Liver (tissue), 9 donors: ENCODE data around the gene BUB3. TPM values are rescaled to one million over a fixed set of nuclear protein-coding genes. Genes with fewer than 3 reads are reported as not detected.

Experiments
- DNase-seq: peaks from one replicate; pipeline ENCODE4 v3.0.0-alpha.2; 2017; ENCODE audit warnings: low spot score
- H3K27ac ChIP-seq, 2 donors: one replicate each; pipeline ENCODE4 v1.7.0; 2013; ENCODE audit warnings: inconsistent platforms in 2 of 2, low read length in 2 of 2, control low read depth in 1 of 2, low read depth in 1 of 2, mild to moderate bottlenecking in 1 of 2
- H3K27me3 ChIP-seq, 4 donors: one replicate each; pipeline versions ENCODE4 v1.6.1 to v1.7.0; 2013; ENCODE audit warnings: low read length in 3 of 4, inconsistent platforms in 1 of 4, mild to moderate bottlenecking in 1 of 4, moderate library complexity in 1 of 4; ENCODE audit not compliant: control insufficient read depth in 4 of 4, insufficient read depth in 4 of 4
- H3K36me3 ChIP-seq, 4 donors: one replicate each; pipeline versions ENCODE4 v1.6.1 to v1.7.0; 2013; ENCODE audit warnings: low read length in 3 of 4, mild to moderate bottlenecking in 3 of 4, low read depth in 1 of 4, moderate library complexity in 1 of 4; ENCODE audit not compliant: control insufficient read depth in 4 of 4, insufficient read depth in 3 of 4
- H3K4me1 ChIP-seq, 4 donors: one replicate each; pipeline versions ENCODE4 v1.6.1 to v1.7.0; 2013; ENCODE audit warnings: low read length in 3 of 4, mild to moderate bottlenecking in 3 of 4, moderate library complexity in 1 of 4; ENCODE audit not compliant: control insufficient read depth in 4 of 4, insufficient read depth in 4 of 4
- H3K4me3 ChIP-seq, 3 donors: one replicate each; pipeline versions ENCODE4 v1.6.1 to v1.7.0; 2013; ENCODE audit warnings: low read length in 3 of 3, control low read depth in 1 of 3, low read depth in 1 of 3, mild to moderate bottlenecking in 1 of 3
- H3K9ac ChIP-seq, 2 donors: one replicate each; pipeline ENCODE4 v1.7.0; 2013; ENCODE audit warnings: low read length in 2 of 2, mild to moderate bottlenecking in 2 of 2, moderate library complexity in 2 of 2, control low read depth in 1 of 2, low read depth in 1 of 2
- H3K9me3 ChIP-seq, 4 donors: one replicate each; pipeline versions ENCODE4 v1.6.1 to v1.7.0; 2013; ENCODE audit warnings: low read length in 3 of 4; ENCODE audit not compliant: control insufficient read depth in 4 of 4
- CTCF ChIP-seq: fragments of 150-350 bp; IDR thresholded peaks from 2 replicates; pipeline ENCODE4 v1.5.1; 2017; ENCODE audit warnings: improper control_type of control experiment, low read depth, low read length; ENCODE audit not compliant: missing input control
- FOXA1 ChIP-seq: IDR thresholded peaks from 2 replicates; pipeline ENCODE4 v1.6.1; 2016; ENCODE audit warnings: antibody characterized with exemption
- HNF4A ChIP-seq, 2 donors: conservative IDR thresholded peaks; 2 replicates each; pipeline ENCODE4 v1.6.1; 2016; ENCODE audit warnings: antibody characterized with exemption in 2 of 2, mild to moderate bottlenecking in 2 of 2
- HNF4G ChIP-seq: IDR thresholded peaks from 2 replicates; pipeline ENCODE4 v1.6.1; 2016; ENCODE audit warnings: antibody characterized with exemption
- JUND ChIP-seq, 2 donors: IDR thresholded peaks; 2 replicates each; pipeline ENCODE4 v1.6.1; 2016; ENCODE audit warnings: antibody characterized with exemption in 2 of 2
- RXRA ChIP-seq, 2 donors: IDR thresholded peaks; 2 replicates each; pipeline ENCODE4 v1.6.1; 2017 to 2018; ENCODE audit warnings: antibody characterized with exemption in 2 of 2, mild to moderate bottlenecking in 1 of 2
- SP1 ChIP-seq: IDR thresholded peaks from 2 replicates; pipeline ENCODE4 v1.6.1; 2018; ENCODE audit warnings: antibody characterized with exemption, mild to moderate bottlenecking
- YY1 ChIP-seq: IDR thresholded peaks from 2 replicates; pipeline ENCODE4 v1.6.1; 2016; ENCODE audit warnings: antibody characterized with exemption, mild to moderate bottlenecking
- WGBS: extraction: QIAGEN DNeasy Blood & Tissue Kit; methylation state at CpG from one replicate; pipeline ENCODE4 v1.1.7; 2013; 5-methylcytosine and 5-hydroxymethylcytosine counted together
- polyA plus RNA-seq, 2 donors: library from polyadenylated mRNA; stranded (reverse) in 1 of 2; unstranded in 1 of 2; fragments of 200-250 nt in 1 of 2; fragments of >200 nt in 1 of 2; fragmentation: Nextera tagmentation in 1 of 2; extraction: Ambion mirVana in 1 of 2; gene quantifications; one replicate each; pipeline versions ENCODE4 v1.2.1 to v1.2.3, GENCODE V29; 2013 to 2015
- total RNA-seq, 2 donors: library from RNA; depleted of rRNA; stranded (reverse); fragments of >200 nt; gene quantifications; one replicate each; pipeline ENCODE4 v1.2.3, GENCODE V29; 2014
- TF ChIP-seq, protein P1 (sequence below): IDR thresholded peaks from 2 replicates; pipeline ENCODE4 v1.6.1; 2016; ENCODE audit warnings: antibody characterized with exemption
- TF ChIP-seq, protein P2 (sequence below): IDR thresholded peaks from 2 replicates; pipeline ENCODE4 v1.6.1; 2016; ENCODE audit warnings: antibody characterized with exemption, mild to moderate bottlenecking
- TF ChIP-seq, protein P3 (sequence below): IDR thresholded peaks from 2 replicates; pipeline ENCODE4 v1.6.1; 2016; ENCODE audit warnings: antibody characterized with exemption
- donor health status: healthy.
- donor health status: healthy.
- donor health status: healthy.
- donor health status: healthy.
- donor health status: healthy.

The BUB3 gene
- total and polyA plus RNA-seq, 4 donors: 27.1 to 90.9 (median 41.6) TPM

DNA sequence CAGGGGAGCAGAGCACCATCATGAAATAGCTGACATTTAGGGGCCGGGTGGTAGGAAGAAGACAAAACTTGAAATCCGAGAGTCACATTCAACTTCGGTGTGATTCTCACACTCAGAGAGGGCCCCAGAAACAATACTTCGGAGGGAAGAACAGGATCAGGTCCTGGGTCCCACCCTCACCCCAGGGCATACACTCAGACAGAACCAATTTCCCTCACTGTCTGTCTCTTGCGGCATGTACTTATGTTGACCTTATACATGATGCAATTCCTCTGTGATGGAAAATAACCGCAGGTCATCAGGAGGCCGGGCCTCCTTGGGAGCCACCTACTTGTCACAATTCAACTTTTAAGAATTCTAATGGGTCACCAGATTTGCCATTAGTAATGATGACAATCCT is 44.7 kb upstream of the BUB3 start:
- Histone ChIP-seq H3K27me3 (no peaks in the 10 kb centered on the region), H3K9me3 (peaks cover 0 to 2% (median 0%) of the 10 kb centered on the region in 4 donors), H3K27ac (no peak overlapping the region), H3K4me3 (no peak overlapping the region), H3K36me3 (no peaks in the 10 kb centered on the region), H3K9ac (no peak overlapping the region), H3K4me1 (no peaks in the 10 kb centered on the region)
- no peak for DNase-seq
- TF ChIP-seq HNF4G: no peak
- TF ChIP-seq, protein P1, sequence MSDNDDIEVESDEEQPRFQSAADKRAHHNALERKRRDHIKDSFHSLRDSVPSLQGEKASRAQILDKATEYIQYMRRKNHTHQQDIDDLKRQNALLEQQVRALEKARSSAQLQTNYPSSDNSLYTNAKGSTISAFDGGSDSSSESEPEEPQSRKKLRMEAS: no peak
- no peak for TF ChIP-seq FOXA1
- no peak for TF ChIP-seq CTCF
- TF ChIP-seq, protein P2, sequence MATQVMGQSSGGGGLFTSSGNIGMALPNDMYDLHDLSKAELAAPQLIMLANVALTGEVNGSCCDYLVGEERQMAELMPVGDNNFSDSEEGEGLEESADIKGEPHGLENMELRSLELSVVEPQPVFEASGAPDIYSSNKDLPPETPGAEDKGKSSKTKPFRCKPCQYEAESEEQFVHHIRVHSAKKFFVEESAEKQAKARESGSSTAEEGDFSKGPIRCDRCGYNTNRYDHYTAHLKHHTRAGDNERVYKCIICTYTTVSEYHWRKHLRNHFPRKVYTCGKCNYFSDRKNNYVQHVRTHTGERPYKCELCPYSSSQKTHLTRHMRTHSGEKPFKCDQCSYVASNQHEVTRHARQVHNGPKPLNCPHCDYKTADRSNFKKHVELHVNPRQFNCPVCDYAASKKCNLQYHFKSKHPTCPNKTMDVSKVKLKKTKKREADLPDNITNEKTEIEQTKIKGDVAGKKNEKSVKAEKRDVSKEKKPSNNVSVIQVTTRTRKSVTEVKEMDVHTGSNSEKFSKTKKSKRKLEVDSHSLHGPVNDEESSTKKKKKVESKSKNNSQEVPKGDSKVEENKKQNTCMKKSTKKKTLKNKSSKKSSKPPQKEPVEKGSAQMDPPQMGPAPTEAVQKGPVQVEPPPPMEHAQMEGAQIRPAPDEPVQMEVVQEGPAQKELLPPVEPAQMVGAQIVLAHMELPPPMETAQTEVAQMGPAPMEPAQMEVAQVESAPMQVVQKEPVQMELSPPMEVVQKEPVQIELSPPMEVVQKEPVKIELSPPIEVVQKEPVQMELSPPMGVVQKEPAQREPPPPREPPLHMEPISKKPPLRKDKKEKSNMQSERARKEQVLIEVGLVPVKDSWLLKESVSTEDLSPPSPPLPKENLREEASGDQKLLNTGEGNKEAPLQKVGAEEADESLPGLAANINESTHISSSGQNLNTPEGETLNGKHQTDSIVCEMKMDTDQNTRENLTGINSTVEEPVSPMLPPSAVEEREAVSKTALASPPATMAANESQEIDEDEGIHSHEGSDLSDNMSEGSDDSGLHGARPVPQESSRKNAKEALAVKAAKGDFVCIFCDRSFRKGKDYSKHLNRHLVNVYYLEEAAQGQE: no peak
- no peak for TF ChIP-seq JUND (IDR thresholded peaks at IDR 0.05)
- 75% methylated on average over 7 of the region's 7 CpGs for WGBS

DNA sequence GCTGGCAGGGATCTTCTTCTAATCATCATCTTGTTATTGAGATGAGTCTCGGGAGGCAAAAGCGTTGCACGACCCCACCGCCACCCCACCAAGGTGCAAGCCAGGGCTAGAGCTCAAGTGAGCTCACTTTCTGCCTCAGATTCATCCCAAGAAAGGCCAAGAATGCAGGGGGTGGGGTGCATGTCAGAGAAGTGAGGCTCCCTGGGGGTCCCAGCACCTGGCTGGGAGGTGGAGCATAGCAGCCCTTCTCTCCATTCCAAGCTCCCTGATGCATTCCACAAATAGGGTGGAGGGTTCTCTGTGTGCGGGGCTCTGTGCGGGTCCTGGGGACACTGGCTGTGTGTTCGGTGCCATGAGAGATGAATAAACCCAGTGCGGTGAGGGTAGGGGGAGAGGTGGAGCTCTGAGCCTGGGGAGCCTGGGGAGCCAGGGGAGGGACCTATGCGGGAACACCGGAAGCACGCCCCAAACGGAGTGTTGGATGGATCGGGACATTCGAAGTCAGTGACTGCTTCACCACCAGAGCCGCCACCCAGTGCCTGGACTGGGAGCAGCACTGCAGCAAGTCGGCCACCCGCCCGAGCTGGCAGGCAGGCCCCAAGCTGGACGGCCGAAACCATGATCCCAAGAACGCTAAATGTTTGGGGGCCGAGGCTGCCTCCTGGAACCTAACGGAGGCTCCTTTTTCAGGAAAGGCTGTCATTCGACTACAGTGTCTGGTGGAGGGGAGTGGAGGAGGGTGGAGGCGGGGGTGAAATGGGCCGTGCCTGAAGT is 36.4 kb upstream of the BUB3 start:
- no peak overlapping the region for H3K9ac ChIP-seq
- H3K4me1 ChIP-seq: no peaks in the 10 kb centered on the region
- DNase-seq: no peak
- no peaks in the 10 kb centered on the region for H3K36me3 ChIP-seq
- TF ChIP-seq HNF4A (conservative IDR thresholded peaks at IDR 0.05): no peak
- TF ChIP-seq RXRA (IDR thresholded peaks at IDR 0.05): no peak
- TF ChIP-seq HNF4G: no peak
- no peak for TF ChIP-seq YY1
- TF ChIP-seq, protein P3, sequence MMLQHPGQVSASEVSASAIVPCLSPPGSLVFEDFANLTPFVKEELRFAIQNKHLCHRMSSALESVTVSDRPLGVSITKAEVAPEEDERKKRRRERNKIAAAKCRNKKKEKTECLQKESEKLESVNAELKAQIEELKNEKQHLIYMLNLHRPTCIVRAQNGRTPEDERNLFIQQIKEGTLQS: no peak
- no peak for TF ChIP-seq SP1
- H3K9me3 ChIP-seq: no peaks in the 10 kb centered on the region
- no peak overlapping the region for H3K4me3 ChIP-seq
- 39% methylated on average over 26 of the region's 26 CpGs for WGBS
- peaks cover 0 to 4% (median 0%) of the 10 kb centered on the region in 4 donors for H3K27me3 ChIP-seq
- no peak overlapping the region for H3K27ac ChIP-seq

GRCh38 chr10:123119081-123119480 is 35.1 kb upstream of the BUB3 start:
- no peak overlapping the region for H3K9ac ChIP-seq
- 71% methylated on average over 8 of the region's 8 CpGs for WGBS
- no peak overlapping the region for H3K4me3 ChIP-seq
- no peaks in the 10 kb centered on the region for H3K36me3 ChIP-seq
- no peaks in the 10 kb centered on the region for H3K9me3 ChIP-seq
- no peak overlapping the region for H3K27ac ChIP-seq
- TF ChIP-seq, protein P3: no peak
- no peak for TF ChIP-seq HNF4A (conservative IDR thresholded peaks at IDR 0.05)
- TF ChIP-seq CTCF: no peak
- H3K27me3 ChIP-seq: peaks cover 0 to 4% (median 0%) of the 10 kb centered on the region in 4 donors
- H3K4me1 ChIP-seq: no peaks in the 10 kb centered on the region
- no peak for DNase-seq
